ENCODE results near the gene GTF2H3.
"Not testable (repeated sequence)": the region's sequence is repeated elsewhere in the genome, so short reads cannot be mapped to it uniquely, and the experiment has no call there.

Gene GTF2H3

GRCh38 chr12:123633379-123634141 lies at the start of gene GTF2H3, which contains the start of gene EIF2B1:
GTF2H3 (plus strand) TSS chr12:123633829; CDS start chr12:123633860, 31 bp downstream.
EIF2B1 (minus strand) TSS chr12:123633686; CDS start chr12:123633557, 129 bp downstream.
- DNase-seq (ENCODE audit: low read depth) = peak; percentile 96

- no peak for DNase-seq (ENCODE audit: low read depth)
Observed at GRCh38 chr12:123591702-123592481, 41.7 kb upstream of the GTF2H3 start.

GRCh38 chr12:123595729-123596128 lies 37.9 kb upstream of the GTF2H3 start:
- DNase-seq (ENCODE audit: low read depth) = no peak

GRCh38 chr12:123597100-123597499 lies 36.5 kb upstream of the GTF2H3 start:
- no peak for DNase-seq (ENCODE audit: low read depth)

- DNase-seq (ENCODE audit: low read depth) = no peak
Observed at GRCh38 chr12:123598522-123598921, 35.1 kb upstream of the GTF2H3 start.

- DNase-seq (ENCODE audit: low read depth) = no peak
Observed at GRCh38 chr12:123599310-123599709, 34.3 kb upstream of the GTF2H3 start.

GRCh38 chr12:123599721-123600120 lies 33.9 kb upstream of the GTF2H3 start:
- DNase-seq (ENCODE audit: low read depth) = no peak

- peak; percentile 74 for DNase-seq (ENCODE audit: low read depth)
Observed at GRCh38 chr12:123601602-123602489, 31.8 kb upstream of the GTF2H3 start, which contains the start of gene DDX55. DDX55 (plus strand) TSS chr12:123602099; CDS start chr12:123602149, 50 bp downstream.

- no peak for DNase-seq (ENCODE audit: low read depth)
Observed at GRCh38 chr12:123602651-123603195, 30.9 kb upstream of the GTF2H3 start.

- not testable (repeated sequence) for DNase-seq (ENCODE audit: low read depth)
Observed at GRCh38 chr12:123603495-123603894, 30.1 kb upstream of the GTF2H3 start.

- no peak for DNase-seq (ENCODE audit: low read depth)
Observed at GRCh38 chr12:123607756-123608155, 25.9 kb upstream of the GTF2H3 start.

GRCh38 chr12:123608182-123608581 lies 25.4 kb upstream of the GTF2H3 start:
- DNase-seq (ENCODE audit: low read depth) = no peak

- DNase-seq (ENCODE audit: low read depth) = no peak
Observed at GRCh38 chr12:123614110-123614509, 19.5 kb upstream of the GTF2H3 start.

- DNase-seq (ENCODE audit: low read depth) = no peak
Observed at GRCh38 chr12:123614531-123614930, 19.1 kb upstream of the GTF2H3 start.

- DNase-seq (ENCODE audit: low read depth) = no peak
Observed at GRCh38 chr12:123617144-123617543, 16.5 kb upstream of the GTF2H3 start.

- no peak for DNase-seq (ENCODE audit: low read depth)
Observed at GRCh38 chr12:123617580-123617979, 16.0 kb upstream of the GTF2H3 start.

- DNase-seq (ENCODE audit: low read depth) = no peak
Observed at GRCh38 chr12:123621101-123621500, 12.5 kb upstream of the GTF2H3 start.

GRCh38 chr12:123621619-123622530 lies 11.8 kb upstream of the GTF2H3 start:
- DNase-seq (ENCODE audit: low read depth) = no peak

- no peak for DNase-seq (ENCODE audit: low read depth)
Observed at GRCh38 chr12:123634142-123634561, 523 bp downstream of the GTF2H3 start.

GRCh38 chr12:123643911-123644310 lies 10.3 kb downstream of the GTF2H3 start:
- DNase-seq (ENCODE audit: low read depth) = no peak

- DNase-seq (ENCODE audit: low read depth) = no peak
Observed at GRCh38 chr12:123645380-123645779, 11.8 kb downstream of the GTF2H3 start.
